ENCODE measurements around the gene ITLN1. TPM values are rescaled to one million over a fixed set of nuclear protein-coding genes. Genes with fewer than 3 reads are reported as not detected.
"Not testable (repeated sequence)": the region's sequence is repeated elsewhere in the genome, so short reads cannot be mapped to it uniquely, and the experiment has no call there.

ITLN1 gene
- 0.47 TPM for total RNA-seq

DNA sequence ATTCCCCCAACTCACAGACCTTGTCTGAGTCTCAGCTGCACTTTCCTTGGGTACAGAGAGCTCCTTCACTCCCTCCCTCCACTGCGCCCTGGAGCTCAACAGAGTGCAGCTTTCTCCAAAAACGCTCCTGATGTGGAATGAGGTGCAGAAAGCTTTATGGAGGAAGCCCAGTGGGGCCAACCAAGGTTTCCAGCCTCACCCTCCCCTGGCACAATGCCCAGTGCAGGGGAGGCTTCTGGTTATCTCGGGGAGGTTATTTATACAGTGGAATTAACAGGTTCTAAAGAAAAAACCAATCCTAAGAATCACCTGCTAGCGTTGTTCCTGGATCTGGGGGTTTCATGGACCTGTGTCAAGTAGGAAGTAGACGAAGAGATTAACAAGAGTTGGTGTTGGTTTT lies at the start of gene ITLN1:
Gene ITLN1 (minus strand): TSS at position 139 of the 400 bp plus-strand sequence. CDS start 303 bp downstream, outside the sequence.
- no peak for DNase-seq

DNA sequence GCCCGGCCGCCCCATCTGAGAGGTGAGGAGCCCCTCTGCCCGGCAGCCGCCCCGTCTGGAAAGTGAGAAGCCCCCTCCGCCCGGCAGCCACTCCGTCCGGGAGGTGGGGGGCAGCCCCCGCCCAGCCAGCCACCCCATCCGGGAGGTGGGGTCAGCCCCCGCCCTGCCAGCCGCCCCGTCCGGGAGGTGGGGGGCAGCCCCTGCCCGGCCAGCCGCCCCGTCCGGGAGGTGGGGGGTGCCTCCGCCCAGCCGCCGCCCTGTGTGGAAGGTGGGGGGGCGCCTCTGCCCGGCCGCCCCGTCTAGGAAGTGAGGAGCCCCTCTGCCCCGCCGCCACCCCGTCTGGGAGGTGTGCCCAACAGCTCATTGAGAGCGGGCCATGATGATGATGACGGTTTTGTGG lies 48.3 kb upstream of the ITLN1 start:
- not testable (repeated sequence) for DNase-seq

DNA sequence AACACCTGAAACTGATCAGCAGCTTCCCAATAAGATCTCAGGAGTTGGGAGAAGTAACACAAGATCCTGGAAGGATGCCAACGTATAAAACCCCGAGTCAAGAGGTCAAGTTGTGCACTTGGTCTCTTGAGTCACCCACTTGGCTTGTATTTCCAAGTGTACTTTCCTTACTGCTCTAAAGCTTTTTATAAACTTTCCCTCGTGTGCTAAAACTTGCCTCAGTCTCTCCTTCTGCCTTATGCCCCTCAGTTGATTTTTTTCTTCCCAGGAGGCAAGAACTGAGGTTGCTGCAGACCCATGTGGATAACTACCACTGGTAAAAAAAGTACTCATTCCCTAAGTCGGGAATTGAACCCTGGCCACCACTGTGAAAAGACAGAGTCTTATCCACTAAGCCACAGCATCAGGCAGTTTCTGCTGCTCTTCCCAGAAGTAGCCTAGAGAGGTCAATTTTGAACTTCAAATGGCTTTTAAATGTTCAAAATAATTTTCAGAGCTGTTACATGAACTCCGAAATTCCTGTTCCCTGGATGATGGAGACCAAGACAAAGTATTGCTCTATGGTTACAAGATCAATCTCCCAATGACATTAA lies 40.8 kb upstream of the ITLN1 start:
- DNase-seq = no peak

- DNase-seq = no peak
These were observed 40.0 kb upstream of the ITLN1 start for GRCh38 chr1:160924791-160925651.

DNA sequence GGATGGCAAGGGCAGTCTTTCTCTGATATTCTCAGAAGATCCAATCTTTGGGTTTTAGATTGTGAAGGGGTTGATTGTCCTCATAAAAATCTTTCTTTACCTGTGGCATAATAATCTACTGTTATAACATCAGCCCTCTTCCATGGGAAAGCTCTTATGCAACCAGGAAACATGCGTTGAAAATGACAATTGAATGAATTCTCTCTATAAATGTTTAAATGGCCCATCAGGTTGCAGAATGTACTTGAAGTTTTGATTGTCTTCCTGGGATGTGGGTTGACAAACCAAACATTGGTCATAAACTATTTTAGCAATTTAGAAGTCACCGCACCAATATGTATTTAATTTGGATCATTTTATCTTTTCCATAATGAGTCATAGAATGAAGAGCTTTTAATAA lies 31.7 kb upstream of the ITLN1 start:
- no peak for DNase-seq

DNA sequence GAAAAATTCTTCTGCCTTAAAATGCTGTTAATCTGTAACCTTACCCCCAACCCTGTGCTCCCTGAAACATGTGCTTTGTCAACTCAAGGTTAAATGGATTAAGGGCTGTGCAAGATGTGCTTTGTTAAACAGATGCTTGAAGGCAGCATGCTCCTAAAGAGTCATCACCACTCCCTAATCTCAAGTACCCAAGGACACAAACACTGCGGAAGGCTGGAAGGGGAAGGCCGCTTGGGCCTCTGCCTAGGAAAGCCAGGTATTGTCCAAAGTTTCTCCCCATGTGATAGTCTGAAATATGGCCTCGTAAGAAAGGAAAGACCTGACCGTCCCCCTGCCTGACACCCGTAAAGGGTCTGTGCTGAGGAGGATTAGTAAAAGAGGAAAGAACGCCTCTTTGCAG lies 28.2 kb upstream of the ITLN1 start:
- not testable (repeated sequence) for DNase-seq

DNA sequence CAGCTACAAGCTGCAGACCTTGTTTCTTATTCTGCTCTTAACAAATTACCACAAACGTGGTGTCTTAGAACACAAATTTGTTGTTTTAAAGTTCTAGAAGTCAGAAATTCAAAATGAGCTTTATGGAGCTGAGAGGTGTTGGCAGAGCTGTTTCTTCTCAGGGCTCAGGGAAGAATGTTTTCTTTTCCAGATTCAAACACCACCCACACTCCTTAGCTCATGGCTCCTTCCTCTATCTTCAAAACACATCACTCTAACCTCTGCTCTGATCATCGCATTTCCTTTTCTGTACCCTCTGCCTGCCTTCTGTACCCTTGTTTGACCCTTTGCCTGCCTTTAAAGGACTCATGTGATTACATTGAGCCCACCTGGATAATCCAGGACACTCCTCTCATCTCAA lies 26.9 kb upstream of the ITLN1 start:
- DNase-seq = no peak

DNA sequence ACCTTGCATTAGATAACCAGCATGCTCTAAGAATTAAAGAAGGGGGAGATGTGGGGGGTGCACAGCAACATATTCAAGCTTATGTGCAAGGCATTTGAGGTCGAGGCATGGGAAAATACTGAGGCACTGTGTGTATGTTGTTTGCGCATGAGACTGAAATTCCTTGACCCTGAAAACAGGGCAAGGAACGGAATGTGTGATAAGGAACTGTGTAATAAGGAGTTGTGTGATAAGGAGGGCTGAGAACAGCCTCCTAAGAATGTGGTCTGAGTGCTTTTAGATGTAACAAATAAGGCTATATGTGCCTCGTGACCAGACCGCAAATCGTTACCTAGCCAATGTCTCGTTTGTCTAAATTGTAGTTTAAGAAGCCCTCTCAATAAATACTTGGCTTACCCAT lies 26.5 kb upstream of the ITLN1 start:
- no peak for DNase-seq

DNA sequence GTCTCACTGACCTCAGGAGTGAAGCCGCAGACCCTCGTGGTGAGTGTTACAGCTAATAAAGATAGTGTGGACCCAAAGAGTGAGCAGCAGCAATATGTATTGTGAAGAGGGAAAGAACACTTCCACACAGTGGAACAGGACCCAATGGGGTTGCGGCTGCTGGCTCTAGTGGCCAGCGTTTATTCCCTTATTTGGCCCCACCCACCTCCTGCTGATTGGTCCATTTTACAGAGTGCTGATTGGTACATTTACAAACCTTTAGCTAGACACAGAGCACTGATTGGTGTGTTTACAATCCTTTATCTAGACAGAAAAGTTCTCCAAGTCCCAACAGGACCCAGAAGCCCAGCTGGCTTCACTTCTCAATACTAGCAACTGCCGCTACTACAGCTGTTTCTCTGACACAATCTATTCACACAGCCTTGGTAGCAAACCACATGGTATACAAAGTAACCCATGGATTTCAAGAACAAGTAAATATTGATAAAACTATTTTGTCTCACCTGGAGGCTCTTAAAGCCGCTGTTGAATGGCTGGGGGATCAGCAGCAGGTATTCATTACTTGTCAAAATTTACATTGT lies 25.3 kb upstream of the ITLN1 start:
- no peak for DNase-seq

GRCh38 chr1:160907976-160908375 lies 23.0 kb upstream of the ITLN1 start:
- DNase-seq = no peak

DNA sequence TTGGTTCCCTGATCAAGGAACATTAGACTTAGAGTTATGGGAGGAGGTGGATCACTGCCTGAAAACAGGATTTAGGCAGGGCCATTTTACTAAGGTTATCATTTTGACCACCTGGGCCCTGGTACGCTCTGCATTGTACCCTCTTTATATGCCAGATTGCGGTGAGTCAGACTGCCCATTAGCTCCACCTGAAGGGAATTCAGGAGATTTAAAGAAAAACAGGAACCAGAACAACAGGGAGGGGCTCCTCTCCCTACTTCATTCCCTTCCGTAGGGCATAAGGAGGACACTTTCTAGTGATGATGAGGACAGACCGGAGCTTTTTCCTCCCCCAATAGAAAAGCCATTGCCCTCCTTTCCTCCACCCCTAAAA lies 20.6 kb upstream of the ITLN1 start:
- no peak for DNase-seq

DNA sequence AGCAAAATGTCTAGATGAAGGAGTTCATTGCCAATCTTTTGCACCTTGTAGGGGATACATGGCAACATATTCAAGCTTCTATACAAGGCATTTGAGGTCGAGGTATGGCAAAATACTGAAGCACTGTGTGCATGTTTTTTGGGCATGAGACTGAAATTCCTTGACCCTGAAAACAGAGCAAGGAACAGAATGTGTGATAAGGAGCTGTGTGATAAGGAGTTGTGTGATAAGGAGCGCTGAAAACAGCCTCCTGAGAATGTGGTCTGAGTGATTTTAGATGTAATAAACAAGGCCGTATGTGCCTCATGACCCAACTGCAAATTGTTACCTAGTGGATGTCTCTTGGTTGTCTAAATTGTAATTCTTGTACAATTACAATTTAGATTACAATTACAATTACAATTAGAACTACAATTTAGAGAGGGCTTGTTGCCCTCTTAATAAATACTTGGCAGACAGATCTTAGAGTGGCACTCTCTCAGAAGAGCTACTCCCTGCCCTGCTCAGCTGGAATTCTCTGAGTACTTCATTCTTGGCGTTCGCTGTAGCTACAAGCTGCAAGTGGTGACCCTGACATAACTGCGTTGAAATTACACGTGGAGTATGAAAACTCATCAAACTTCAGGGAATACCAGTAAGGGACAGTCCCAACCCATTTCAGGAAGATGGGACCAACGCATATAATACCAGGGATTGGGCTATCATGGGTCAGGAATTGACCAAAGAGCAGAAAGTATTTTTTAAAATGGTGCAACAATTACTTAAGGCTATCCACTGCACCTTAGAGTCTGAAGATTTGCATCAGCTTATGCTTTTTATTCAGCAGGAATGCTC lies 20.0 kb upstream of the ITLN1 start:
- DNase-seq = no peak

- DNase-seq = not testable (repeated sequence)
These were observed 17.3 kb upstream of the ITLN1 start for GRCh38 chr1:160902251-160902650.

DNA sequence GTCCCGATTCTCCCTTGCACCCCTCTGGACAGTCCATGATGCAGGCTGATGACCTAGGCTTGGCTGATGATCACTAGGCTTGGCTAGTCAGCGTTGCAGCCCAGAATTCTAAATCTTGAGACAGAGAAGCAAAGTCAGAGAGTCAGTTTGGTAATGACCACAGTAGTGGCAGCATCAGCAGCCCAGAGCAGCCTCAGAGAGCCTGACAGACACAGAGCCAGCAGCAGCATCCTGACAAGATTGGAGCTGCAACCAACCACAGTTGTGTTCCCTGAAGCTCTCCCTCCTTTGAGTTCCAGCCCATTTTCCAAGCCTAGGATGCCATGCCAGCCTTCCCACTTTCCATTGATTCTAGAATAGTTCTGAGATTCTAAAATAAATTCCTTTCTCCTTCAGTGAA lies 16.8 kb upstream of the ITLN1 start:
- DNase-seq = no peak

- DNase-seq = not testable (repeated sequence)
These were observed 15.7 kb upstream of the ITLN1 start for GRCh38 chr1:160900683-160901082.

DNA sequence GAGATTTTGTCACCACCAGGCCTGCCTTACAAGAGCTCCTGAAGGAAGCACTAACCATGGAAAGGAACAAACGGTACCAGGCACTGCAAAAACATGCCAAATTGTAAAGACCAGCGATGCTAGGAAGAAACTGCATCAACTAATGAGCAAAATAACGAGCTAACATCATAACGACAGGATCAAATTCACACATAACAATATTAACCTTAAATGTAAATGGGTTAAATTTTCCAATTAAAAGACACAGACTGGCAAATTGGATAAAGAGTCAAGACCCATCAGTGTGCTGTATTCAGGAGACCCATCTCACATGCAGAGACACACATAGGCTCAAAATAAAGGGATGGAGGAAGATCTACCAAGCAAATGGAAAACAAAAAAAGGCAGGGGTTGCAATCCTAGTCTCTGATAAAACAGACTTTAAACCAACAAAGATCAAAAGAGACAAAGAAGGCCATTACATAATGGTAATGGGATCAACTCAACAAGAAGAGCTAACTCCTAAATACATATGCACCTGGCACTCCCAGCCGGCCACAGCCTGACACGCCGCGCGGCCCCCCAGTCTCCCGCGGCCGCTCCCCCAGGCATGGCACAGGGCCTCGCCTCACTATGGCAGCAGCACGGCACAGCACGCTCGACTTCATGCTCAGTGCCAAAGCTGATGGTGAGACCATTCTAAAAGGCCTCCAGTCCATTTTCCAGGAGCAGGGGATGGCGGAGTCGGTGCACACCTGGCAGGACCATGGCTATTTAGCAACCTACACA lies 9.6 kb upstream of the ITLN1 start:
- DNase-seq = not testable (repeated sequence)

GRCh38 chr1:160891474-160891873 lies 6.5 kb upstream of the ITLN1 start:
- no peak for DNase-seq

DNA sequence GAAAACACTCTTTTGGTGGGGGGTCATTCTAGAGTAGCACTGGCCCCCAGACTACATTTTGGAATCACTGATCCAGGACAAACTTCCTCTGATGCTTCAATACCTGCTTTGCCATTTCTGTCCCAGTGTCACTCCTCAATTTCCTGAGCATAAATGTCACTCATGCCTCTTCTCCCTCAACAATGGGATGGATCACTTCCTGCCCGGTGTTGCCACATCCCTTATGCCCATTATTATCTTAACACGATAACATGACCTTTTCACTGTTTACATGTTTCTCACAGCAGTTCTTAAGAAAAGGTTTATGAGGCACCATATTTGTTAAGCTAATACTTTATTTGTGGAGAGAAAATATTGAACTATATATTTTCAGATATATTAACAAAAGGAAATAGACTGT lies 3.9 kb upstream of the ITLN1 start:
- no peak for DNase-seq

GRCh38 chr1:160887071-160887470 lies 2.1 kb upstream of the ITLN1 start:
- DNase-seq = no peak

- DNase-seq = no peak
These were observed 401 bp downstream of the ITLN1 start for GRCh38 chr1:160884579-160884978.

DNA sequence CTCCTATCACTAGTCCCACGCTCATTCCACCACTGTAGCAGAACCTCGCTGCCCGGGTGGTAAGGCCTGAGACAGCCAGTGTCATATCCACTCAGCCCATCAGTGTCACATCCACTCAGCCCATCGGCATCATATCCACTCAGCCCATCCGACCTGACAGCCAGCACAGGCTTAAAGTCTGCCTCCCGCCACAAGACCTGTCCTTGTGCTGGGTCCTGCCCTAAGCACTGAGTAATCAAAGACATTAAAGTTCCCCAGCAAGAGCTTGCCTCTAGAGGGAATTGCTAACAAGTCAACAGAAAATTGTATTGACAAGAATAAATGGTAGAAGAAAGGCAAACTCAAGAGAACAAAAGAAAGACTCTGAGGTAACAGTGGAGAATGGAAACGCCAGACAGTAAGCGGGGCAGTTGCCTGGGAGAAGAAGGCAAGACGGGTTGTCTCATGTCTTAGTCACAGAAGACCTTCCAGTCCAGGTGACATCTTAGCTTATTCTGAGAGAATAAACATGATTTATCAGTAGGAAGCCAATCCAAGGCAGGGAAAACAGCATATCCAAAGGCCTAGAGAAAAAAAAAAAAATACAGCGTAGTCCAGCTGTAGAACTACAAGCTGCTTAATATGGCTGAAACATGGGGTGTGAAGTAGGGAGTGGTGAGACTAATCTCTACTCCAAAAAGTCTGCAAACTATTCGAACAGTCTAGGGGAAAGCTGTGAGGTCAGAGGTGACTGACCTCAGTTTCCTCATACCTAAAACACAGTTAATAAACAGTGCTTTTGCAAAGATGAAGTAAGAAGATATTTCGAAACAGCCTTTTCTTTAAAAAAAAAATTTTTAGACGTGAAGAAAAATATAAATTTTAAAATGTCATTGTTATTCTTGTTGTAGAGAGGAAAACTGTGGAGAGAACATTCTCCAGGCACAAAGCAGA lies 1.1 kb downstream of the ITLN1 start:
- DNase-seq = no peak

Measured in occipital lobe (tissue), 2 donors.